ENCODE measurements around the gene ELAVL2. TPM values are rescaled to one million over a fixed set of nuclear protein-coding genes. Genes with fewer than 3 reads are reported as not detected.
A peak's percentile ranks its signal among the peaks of the same experiment; 100 is the strongest.

ELAVL2 gene
- polyA plus RNA-seq, 1 donor from 2014 or later, result 106 TPM

- no peak for TF ChIP-seq REST (IDR thresholded peaks at IDR 0.05; ENCODE audit: borderline replicate concordance)
- TF ChIP-seq RAD21 (conservative IDR thresholded peaks at IDR 0.05), result no peak
Measured at GRCh38 chr9:23824830-23825591, 1.0 kb downstream of the ELAVL2 start (continued).

- Histone ChIP-seq H2AFZ (ENCODE audit: low read depth, low read length) (no peak overlapping the region), H3K9me2 (ENCODE audit: insufficient read depth, low read length) (no peaks in the 10 kb centered on the region), H3K4me3 (ENCODE audit: low read length) (peak overlapping the region; percentile 90), H3K27ac (ENCODE audit: low read length) (peak overlapping the region; percentile 23), H4K20me1 (ENCODE audit: insufficient read depth) (peaks cover 15% of the 10 kb centered on the region), H3K36me3 (ENCODE audit: insufficient read depth, low read length) (no peaks in the 10 kb centered on the region), H3F3A (ENCODE audit: insufficient read depth, low read length, poor library complexity, severe bottlenecking) (no peaks in the 10 kb centered on the region), H3K9ac (ENCODE audit: low read length) (peak overlapping the region; percentile 64), H3K4me2 (ENCODE audit: low read length) (peak overlapping the region; percentile 92), H3K79me2 (replicated peaks; ENCODE audit: insufficient read depth, low read length) (peaks cover 50% of the 10 kb centered on the region), H3K9me3 (ENCODE audit: low read length) (no peaks in the 10 kb centered on the region), H3K27me3 (ENCODE audit: insufficient read depth, low read depth, low read length) (peaks cover 30% of the 10 kb centered on the region)
- no peak for TF ChIP-seq MXI1 (conservative IDR thresholded peaks at IDR 0.05; ENCODE audit: poor library complexity, severe bottlenecking)
- no peak for TF ChIP-seq CTCF (IDR thresholded peaks at IDR 0.05; ENCODE audit: poor library complexity, severe bottlenecking)
- no peak for TF ChIP-seq SMC3 (conservative IDR thresholded peaks at IDR 0.05; ENCODE audit: poor library complexity)
Measured at GRCh38 chr9:23823986-23824829, 1.8 kb downstream of the ELAVL2 start.

- Histone ChIP-seq H3K79me2 (replicated peaks; ENCODE audit: insufficient read depth, low read length) (peaks cover 59% of the 10 kb centered on the region), H3F3A (ENCODE audit: insufficient read depth, low read length, poor library complexity, severe bottlenecking) (no peaks in the 10 kb centered on the region), H3K27ac (ENCODE audit: low read length) (no peak overlapping the region), H3K4me2 (ENCODE audit: low read length) (peak overlapping the region; percentile 92), H3K27me3 (ENCODE audit: insufficient read depth, low read depth, low read length) (peaks cover 28% of the 10 kb centered on the region), H3K4me3 (ENCODE audit: low read length) (peak overlapping the region; percentile 90), H3K9me3 (ENCODE audit: low read length) (no peaks in the 10 kb centered on the region), H2AFZ (ENCODE audit: low read depth, low read length) (no peak overlapping the region), H3K9ac (ENCODE audit: low read length) (no peak overlapping the region), H3K36me3 (ENCODE audit: insufficient read depth, low read length) (no peaks in the 10 kb centered on the region), H4K20me1 (ENCODE audit: insufficient read depth) (peaks cover 15% of the 10 kb centered on the region), H3K9me2 (ENCODE audit: insufficient read depth, low read length) (no peaks in the 10 kb centered on the region)
- TF ChIP-seq POLR2AphosphoS5 (IDR thresholded peaks at IDR 0.05) (no peak), SMC3 (conservative IDR thresholded peaks at IDR 0.05; ENCODE audit: poor library complexity) (no peak), CTCF (IDR thresholded peaks at IDR 0.05; ENCODE audit: poor library complexity, severe bottlenecking) (no peak), MXI1 (conservative IDR thresholded peaks at IDR 0.05; ENCODE audit: poor library complexity, severe bottlenecking) (no peak), EZH2 (IDR thresholded peaks at IDR 0.05; ENCODE audit: borderline replicate concordance, insufficient read depth, low read length, poor library complexity, severe bottlenecking) (no peak), EP300 (conservative IDR thresholded peaks at IDR 0.05; ENCODE audit: poor library complexity, severe bottlenecking) (no peak), TAF1 (IDR thresholded peaks at IDR 0.05; ENCODE audit: low read depth) (no peak), REST (IDR thresholded peaks at IDR 0.05; ENCODE audit: borderline replicate concordance) (no peak), RAD21 (conservative IDR thresholded peaks at IDR 0.05) (no peak)
Measured at GRCh38 chr9:23823269-23823668, 2.8 kb downstream of the ELAVL2 start.
